DMS 273 (cell line): Measurements from ENCODE around the gene NOG.

Experiments used
- DNase-seq: peaks from one replicate; lab custom pipeline; 2025; ENCODE audit not compliant: unreplicated experiment; lab: John Stamatoyannopoulos, UW

The NOG gene

GRCh38 chr17:56596691-56597494, 3.4 kb downstream of the NOG start:
- DNase-seq = peak; percentile 85

- peak; percentile 80 for DNase-seq
Observed at GRCh38 chr17:56597495-56597990, 4.0 kb downstream of the NOG start.

- DNase-seq = no peak
Observed at GRCh38 chr17:56598466-56598865, 5.0 kb downstream of the NOG start.

GRCh38 chr17:56599088-56599487, 5.6 kb downstream of the NOG start:
- DNase-seq = peak; percentile 10

- DNase-seq = no peak
Observed at GRCh38 chr17:56599566-56599965, 6.1 kb downstream of the NOG start.

- no peak for DNase-seq
Observed at GRCh38 chr17:56600256-56600655, 6.8 kb downstream of the NOG start.

- no peak for DNase-seq
Observed at GRCh38 chr17:56601591-56601990, 8.1 kb downstream of the NOG start.

- DNase-seq = peak; percentile 27
Observed at GRCh38 chr17:56602292-56603130, 9.0 kb downstream of the NOG start.

GRCh38 chr17:56603486-56604238, 10.2 kb downstream of the NOG start:
- no peak for DNase-seq

- DNase-seq = no peak
Observed at GRCh38 chr17:56604691-56605290, 11.3 kb downstream of the NOG start.

GRCh38 chr17:56608944-56609343, 15.4 kb downstream of the NOG start:
- DNase-seq = no peak

GRCh38 chr17:56610321-56610720, 16.8 kb downstream of the NOG start:
- DNase-seq = no peak

GRCh38 chr17:56613131-56613530, 19.6 kb downstream of the NOG start:
- DNase-seq = no peak

- no peak for DNase-seq
Observed at GRCh38 chr17:56614522-56614921, 21.0 kb downstream of the NOG start.

GRCh38 chr17:56616239-56616638, 22.7 kb downstream of the NOG start:
- no peak for DNase-seq

- DNase-seq = no peak
Observed at GRCh38 chr17:56623383-56623782, 29.9 kb downstream of the NOG start.

- no peak for DNase-seq
Observed at GRCh38 chr17:56624309-56624708, 30.8 kb downstream of the NOG start.

GRCh38 chr17:56624912-56625311, 31.4 kb downstream of the NOG start:
- DNase-seq = no peak

GRCh38 chr17:56629531-56630075, 36.1 kb downstream of the NOG start:
- DNase-seq = peak; percentile 77

GRCh38 chr17:56630202-56630601, 36.7 kb downstream of the NOG start:
- DNase-seq = no peak

- DNase-seq = no peak
Observed at GRCh38 chr17:56633681-56634080, 40.2 kb downstream of the NOG start.
